ENCODE measurements around the gene C1orf35. TPM values are rescaled to one million over a fixed set of nuclear protein-coding genes. Genes with fewer than 3 reads are reported as not detected.

C1orf35 gene
- total RNA-seq, 4 donors from 2014 or later: 10.6 to 18.6 (median 12.6) TPM; not detected in 1

DNA sequence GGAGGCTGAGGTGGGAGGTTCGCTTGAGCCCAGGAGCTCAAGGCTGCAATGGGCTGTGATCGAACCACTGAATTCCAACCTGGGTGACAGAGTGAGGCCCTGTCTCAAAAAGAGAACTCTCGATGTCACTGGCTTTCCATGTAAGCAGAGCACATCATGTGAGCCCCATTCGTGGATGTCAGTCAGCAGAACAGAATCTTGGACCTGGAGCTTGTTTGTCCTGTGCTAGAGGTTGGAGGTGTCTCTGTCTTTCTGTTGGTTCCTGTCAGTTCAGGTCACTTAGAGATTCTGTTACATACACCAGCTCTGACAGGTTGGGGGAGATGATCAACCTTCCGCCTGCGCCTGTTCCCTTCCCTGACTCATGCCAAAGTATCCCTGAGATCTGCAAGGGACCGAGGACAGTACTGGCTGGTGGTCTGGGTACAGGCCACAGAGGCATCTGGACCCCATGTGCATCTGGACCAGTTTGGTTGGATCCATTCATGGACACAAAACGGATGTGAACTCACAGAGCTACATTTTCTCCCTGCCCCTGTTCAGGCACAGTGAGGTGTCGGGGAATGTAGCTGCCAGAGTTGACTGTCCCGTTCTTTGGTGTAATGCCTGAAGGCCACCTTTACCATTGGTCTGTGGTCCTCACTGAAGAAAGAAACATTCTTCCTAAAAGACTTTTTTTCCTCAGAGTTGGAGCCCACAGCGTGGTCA, 10.6 kb downstream of the C1orf35 start:
- intact Hi-C loops (cut with DNase I; ENCODE audit: low total_unique reads): no loop called here
- no peak overlapping the region for H3K4me3 ChIP-seq
- H3K36me3 ChIP-seq: no peaks in the 10 kb centered on the region
- TF ChIP-seq, protein P1, sequence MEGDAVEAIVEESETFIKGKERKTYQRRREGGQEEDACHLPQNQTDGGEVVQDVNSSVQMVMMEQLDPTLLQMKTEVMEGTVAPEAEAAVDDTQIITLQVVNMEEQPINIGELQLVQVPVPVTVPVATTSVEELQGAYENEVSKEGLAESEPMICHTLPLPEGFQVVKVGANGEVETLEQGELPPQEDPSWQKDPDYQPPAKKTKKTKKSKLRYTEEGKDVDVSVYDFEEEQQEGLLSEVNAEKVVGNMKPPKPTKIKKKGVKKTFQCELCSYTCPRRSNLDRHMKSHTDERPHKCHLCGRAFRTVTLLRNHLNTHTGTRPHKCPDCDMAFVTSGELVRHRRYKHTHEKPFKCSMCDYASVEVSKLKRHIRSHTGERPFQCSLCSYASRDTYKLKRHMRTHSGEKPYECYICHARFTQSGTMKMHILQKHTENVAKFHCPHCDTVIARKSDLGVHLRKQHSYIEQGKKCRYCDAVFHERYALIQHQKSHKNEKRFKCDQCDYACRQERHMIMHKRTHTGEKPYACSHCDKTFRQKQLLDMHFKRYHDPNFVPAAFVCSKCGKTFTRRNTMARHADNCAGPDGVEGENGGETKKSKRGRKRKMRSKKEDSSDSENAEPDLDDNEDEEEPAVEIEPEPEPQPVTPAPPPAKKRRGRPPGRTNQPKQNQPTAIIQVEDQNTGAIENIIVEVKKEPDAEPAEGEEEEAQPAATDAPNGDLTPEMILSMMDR (IDR thresholded peaks at IDR 0.05): no peak
- no peak for TF ChIP-seq POLR2A (IDR thresholded peaks at IDR 0.05)
- peaks cover 0 to 12% of the 10 kb centered on the region in 2 donors for H3K9me3 ChIP-seq
- DNase-seq: no peak
- no peak overlapping the region for H3K27ac ChIP-seq
- H3K27me3 ChIP-seq: no peaks in the 10 kb centered on the region
- peaks cover 6 to 34% of the 10 kb centered on the region in 2 donors for H3K4me1 ChIP-seq

DNA sequence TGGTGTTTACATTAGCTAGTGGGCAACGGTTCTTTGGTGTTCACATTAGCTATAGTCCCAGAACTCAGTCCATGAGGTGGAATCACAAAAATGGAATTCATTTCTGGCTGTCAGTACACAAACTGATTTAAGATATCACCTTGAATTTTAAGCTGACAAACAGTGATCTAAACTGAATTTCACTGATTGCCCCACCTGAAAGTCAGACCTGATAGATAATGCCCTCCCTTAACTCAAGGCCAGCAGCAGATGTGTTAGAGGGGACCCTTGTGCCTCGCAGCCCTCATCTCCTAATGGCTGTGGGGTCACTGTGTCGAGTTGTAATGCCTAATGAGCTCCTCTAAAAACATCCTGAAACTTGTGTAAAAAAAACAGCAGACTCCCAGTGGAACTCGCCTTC, 12.0 kb downstream of the C1orf35 start:
- intact Hi-C loops (cut with DNase I; ENCODE audit: low total_unique reads): no loop called here
- DNase-seq: no peak
- H3K4me1 ChIP-seq: peaks cover 16 to 48% of the 10 kb centered on the region in 2 donors
- no peaks in the 10 kb centered on the region for H3K27me3 ChIP-seq
- H3K27ac ChIP-seq: no peak overlapping the region
- no peak for TF ChIP-seq POLR2A (IDR thresholded peaks at IDR 0.05)
- TF ChIP-seq, protein P1 (IDR thresholded peaks at IDR 0.05): no peak
- no peaks in the 10 kb centered on the region for H3K36me3 ChIP-seq
- no peak overlapping the region for H3K4me3 ChIP-seq
- peaks cover 0 to 12% of the 10 kb centered on the region in 2 donors for H3K9me3 ChIP-seq

DNA sequence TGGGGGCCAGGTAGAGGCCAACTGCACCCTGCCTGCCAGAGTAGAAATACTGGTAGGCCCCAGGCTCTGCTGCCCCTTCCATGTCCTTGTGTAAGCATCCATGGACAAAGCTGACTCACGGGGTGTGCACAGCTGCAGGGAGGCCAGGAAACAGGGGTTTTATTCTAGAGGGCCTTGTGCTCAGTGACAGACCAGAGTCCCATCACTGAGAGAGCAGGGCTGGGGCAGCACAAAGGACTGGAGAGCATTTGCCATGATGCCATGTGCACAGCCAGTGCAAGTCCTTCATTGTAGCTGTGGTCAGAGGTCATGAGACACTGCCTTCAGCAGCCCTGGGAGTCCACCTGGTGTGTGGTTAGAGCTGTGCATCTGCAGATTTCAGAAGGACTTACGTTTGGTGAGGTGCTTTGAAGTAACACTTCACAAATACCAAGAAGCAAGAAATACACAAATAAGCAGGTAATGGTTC, 12.5 kb downstream of the C1orf35 start:
- H3K4me1 ChIP-seq: peaks cover 16 to 52% of the 10 kb centered on the region in 2 donors
- no peaks in the 10 kb centered on the region for H3K27me3 ChIP-seq
- no peaks in the 10 kb centered on the region for H3K36me3 ChIP-seq
- H3K4me3 ChIP-seq: no peak overlapping the region
- H3K27ac ChIP-seq: no peak overlapping the region
- DNase-seq: peak in 1 of 2 donors; percentile 12
- peaks cover 0 to 12% of the 10 kb centered on the region in 2 donors for H3K9me3 ChIP-seq
- intact Hi-C loops (cut with DNase I; ENCODE audit: low total_unique reads): no loop called here
- TF ChIP-seq, protein P1 (IDR thresholded peaks at IDR 0.05): no peak
- TF ChIP-seq POLR2A (IDR thresholded peaks at IDR 0.05): no peak

DNA sequence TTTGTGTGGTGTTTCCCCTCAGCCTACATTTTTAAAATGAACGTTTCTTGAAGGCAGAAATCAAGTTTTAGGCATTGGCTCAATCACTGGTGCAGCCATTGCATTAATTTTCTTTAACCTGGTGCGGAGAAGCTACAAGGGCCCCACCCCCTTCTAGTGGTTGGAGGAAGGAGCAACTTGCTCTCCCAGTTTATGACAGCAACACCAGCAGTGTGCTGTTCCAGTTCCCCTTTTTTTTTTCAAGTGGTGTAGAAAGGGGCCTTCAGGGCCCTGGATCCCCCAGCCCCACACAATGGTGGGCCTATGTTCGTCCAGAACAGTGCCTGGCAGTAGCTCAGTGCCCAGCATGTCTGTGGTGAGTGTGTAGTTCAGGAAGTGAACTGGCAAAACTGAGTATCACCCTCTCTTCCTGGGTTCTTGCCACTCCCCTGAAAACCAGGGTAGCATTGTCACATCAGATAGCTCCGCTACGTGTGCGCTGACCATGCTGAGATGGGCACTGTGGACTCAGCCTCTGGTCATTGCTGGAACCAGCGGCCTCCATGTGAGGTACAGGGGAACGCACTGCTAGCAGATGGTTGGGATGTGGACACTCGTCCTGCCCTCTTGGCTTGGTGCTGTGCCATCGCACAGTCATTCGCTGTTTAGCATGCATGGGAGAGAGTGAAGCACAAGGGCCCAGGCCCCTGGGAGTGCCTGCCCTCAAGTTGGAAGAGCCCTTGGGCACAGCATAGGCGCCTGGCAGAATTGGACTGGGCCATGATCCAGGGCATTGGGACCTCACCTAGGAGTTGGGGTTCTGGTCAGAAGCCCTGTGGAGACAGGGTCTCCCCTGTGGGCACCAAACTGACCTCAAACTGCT, 13.4 kb downstream of the C1orf35 start:
- H3K9me3 ChIP-seq: peaks cover 0 to 9% of the 10 kb centered on the region in 2 donors
- no peaks in the 10 kb centered on the region for H3K36me3 ChIP-seq
- H3K27ac ChIP-seq: no peak overlapping the region
- H3K27me3 ChIP-seq: no peaks in the 10 kb centered on the region
- TF ChIP-seq, protein P1 (IDR thresholded peaks at IDR 0.05): no peak
- peak in 1 of 2 donors; percentile 13 for DNase-seq
- H3K4me1 ChIP-seq: peaks cover 21 to 61% of the 10 kb centered on the region in 2 donors
- no peak overlapping the region for H3K4me3 ChIP-seq
- intact Hi-C loops (cut with DNase I; ENCODE audit: low total_unique reads): no loop called here

Data from uterus (tissue), 4 donors.